ENCODE measurements around the gene MSI2.

DNA sequence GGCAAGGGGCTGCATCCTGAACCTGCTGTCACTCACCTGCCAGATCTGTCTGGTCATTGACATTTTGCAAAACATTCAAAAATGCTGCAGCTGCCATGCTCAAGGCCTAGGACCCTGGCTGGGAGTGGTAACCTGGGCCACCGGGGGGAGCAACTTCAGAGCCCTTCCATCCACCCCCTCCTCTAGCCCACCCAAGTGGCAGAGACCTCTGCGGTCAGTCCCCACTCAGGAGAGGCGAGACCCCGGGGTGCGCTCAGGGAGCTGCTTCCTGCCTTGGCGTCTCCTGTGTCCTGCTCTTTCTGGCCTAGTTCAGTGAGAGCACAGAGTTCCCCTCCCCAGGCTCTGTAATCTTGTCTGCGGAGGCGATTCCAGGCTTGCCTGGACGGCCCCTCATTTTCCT, 380.0 kb downstream of the MSI2 start:
- TF ChIP-seq, protein P1, sequence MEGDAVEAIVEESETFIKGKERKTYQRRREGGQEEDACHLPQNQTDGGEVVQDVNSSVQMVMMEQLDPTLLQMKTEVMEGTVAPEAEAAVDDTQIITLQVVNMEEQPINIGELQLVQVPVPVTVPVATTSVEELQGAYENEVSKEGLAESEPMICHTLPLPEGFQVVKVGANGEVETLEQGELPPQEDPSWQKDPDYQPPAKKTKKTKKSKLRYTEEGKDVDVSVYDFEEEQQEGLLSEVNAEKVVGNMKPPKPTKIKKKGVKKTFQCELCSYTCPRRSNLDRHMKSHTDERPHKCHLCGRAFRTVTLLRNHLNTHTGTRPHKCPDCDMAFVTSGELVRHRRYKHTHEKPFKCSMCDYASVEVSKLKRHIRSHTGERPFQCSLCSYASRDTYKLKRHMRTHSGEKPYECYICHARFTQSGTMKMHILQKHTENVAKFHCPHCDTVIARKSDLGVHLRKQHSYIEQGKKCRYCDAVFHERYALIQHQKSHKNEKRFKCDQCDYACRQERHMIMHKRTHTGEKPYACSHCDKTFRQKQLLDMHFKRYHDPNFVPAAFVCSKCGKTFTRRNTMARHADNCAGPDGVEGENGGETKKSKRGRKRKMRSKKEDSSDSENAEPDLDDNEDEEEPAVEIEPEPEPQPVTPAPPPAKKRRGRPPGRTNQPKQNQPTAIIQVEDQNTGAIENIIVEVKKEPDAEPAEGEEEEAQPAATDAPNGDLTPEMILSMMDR (conservative IDR thresholded peaks at IDR 0.05; ENCODE audit: low read length), result peak; percentile 64
- TF ChIP-seq EZH2phosphoT487 (IDR thresholded peaks at IDR 0.05; ENCODE audit: borderline replicate concordance, low read depth, low read length), result no peak
